IPS-20b (cell line): ENCODE data around the gene CLVS2.

Experiments used
- H3K27ac ChIP-seq: one replicate; pipeline ENCODE4 v1.5.1; 2013; ENCODE audit warnings: low read length
- H3K27me3 ChIP-seq: 2 replicates; pipeline ENCODE4 v1.6.1; 2013; ENCODE audit warnings: mild to moderate bottlenecking, low read length, inconsistent platforms; ENCODE audit not compliant: insufficient read depth
- H3K36me3 ChIP-seq: 2 replicates; pipeline ENCODE4 v1.6.1; 2013; ENCODE audit warnings: low read depth, mild to moderate bottlenecking, inconsistent platforms, low read length, moderate library complexity; ENCODE audit not compliant: insufficient read depth
- H3K4me1 ChIP-seq: 2 replicates; pipeline ENCODE4 v1.6.1; 2013; ENCODE audit warnings: mild to moderate bottlenecking, control low read depth, inconsistent platforms, low read length, moderate library complexity; ENCODE audit not compliant: insufficient read depth
- H3K4me3 ChIP-seq: 2 replicates; pipeline ENCODE4 v1.5.1; 2013; ENCODE audit warnings: mild to moderate bottlenecking, low read length, inconsistent platforms
- H3K9ac ChIP-seq: 2 replicates; pipeline ENCODE4 v1.6.1; 2013; ENCODE audit warnings: low read depth, mild to moderate bottlenecking, inconsistent platforms, low read length, moderate library complexity
- H3K9me3 ChIP-seq: 2 replicates; pipeline ENCODE4 v1.6.1; 2013; ENCODE audit warnings: mild to moderate bottlenecking, low read depth, low read length, inconsistent platforms; ENCODE audit not compliant: insufficient read depth

CLVS2 gene

DNA sequence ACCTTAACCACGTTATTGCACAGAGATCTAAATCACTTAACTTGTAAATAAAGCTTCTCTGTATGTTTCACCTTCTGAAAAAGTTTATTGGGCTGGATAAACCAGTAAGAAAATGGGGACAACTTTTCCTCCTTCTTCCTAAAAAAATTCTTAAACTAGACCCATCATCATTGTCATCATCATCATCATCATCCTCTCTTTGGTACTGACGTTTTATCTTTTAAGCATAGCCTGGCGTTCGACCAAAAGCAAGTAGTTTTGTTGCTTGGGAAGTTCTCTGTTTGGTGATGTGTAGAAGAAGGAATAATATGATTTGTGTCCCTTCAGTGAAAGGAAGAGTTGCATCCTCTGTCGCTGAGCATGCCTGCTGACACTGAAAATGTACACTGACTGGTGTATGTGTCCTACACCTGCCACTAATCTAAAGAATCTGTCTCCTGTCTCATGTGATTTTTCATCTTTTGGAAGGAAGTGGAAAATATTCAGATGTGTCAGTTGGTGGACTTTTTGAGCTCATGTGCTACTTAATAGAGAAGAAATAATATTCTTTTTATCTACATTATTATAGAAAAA lies 2.5 kb downstream of the CLVS2 start:
- no peaks in the 10 kb centered on the region for H3K36me3 ChIP-seq
- no peaks in the 10 kb centered on the region; the same call in 1 of the 2 replicates for H3K4me1 ChIP-seq
- no peak overlapping the region for H3K27ac ChIP-seq
- no peak overlapping the region for H3K4me3 ChIP-seq
- no peaks in the 10 kb centered on the region for H3K9me3 ChIP-seq
- peaks cover 54% of the 10 kb centered on the region for H3K27me3 ChIP-seq
- H3K9ac ChIP-seq, result no peak overlapping the region

DNA sequence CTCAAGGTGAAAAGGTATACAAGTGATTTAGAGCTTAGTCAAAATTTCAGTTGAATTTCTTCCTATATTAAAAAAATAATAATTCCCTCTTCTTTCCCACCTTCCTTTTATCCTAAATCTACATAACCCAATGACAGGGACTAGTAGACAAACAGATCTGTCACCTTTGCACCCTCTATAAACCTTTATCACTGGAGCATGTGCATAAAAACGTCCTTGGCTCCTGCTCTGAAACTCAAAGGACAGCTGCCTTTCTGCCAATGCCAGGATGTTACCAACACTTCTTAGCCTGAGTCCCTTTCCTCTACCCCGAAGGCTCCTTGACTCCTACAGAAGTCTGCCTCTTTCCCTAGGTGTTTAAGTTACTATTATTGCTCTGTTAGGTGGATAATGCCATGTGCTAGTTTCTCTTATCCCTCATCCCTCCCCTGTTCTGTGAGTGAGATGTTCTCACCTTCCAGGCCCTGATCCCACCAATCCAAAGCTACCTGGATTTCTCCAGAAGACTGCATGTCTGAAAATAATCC lies 4.3 kb downstream of the CLVS2 start:
- Histone ChIP-seq H3K9ac (no peak overlapping the region), H3K4me1 (no peaks in the 10 kb centered on the region; the same call in 1 of the 2 replicates), H3K36me3 (no peaks in the 10 kb centered on the region), H3K9me3 (no peaks in the 10 kb centered on the region), H3K27ac (no peak overlapping the region), H3K27me3 (peaks cover 37% of the 10 kb centered on the region), H3K4me3 (no peak overlapping the region)

DNA sequence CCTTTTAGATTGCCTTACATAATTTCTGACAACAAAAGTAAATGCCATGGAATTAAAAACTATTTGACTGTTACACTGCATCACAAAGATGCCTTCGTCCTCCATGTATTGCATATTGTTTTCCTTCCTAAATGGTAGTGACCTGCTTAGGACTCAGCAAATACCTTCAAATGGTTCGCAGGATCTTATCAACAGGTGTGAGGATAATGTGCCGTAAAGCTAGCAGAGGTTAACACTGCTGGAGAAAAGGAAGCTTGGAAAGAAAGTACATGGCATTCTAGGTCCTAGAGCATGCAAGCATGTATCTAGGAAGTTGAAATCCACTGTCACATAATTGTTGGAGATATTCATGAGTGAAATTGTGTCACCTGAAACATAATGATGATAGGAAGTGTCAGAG lies 5.5 kb downstream of the CLVS2 start:
- H3K4me3 ChIP-seq, result no peak overlapping the region
- no peaks in the 10 kb centered on the region for H3K9me3 ChIP-seq
- H3K9ac ChIP-seq, result no peak overlapping the region
- no peaks in the 10 kb centered on the region for H3K4me1 ChIP-seq
- no peaks in the 10 kb centered on the region for H3K36me3 ChIP-seq
- no peak overlapping the region for H3K27ac ChIP-seq
- H3K27me3 ChIP-seq, result peaks cover 25% of the 10 kb centered on the region

DNA sequence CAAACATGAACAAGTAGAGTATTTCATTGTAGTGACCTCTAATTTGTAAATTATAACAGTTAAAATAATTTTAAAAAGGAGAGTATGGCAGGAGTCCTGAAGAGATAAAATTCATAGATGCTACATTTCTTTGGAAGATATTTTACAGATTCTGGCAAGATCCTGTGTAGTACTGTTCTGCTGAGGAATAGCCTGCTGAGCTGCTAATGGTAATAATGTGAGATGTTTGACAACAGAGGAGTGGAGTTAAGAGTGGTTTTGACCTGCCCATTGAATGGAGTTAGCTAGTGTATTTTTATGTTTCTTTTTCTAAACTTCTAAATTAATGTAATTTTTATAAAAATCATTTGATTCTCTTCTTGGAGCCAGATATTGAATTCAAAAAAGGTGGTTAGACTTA lies 11.8 kb downstream of the CLVS2 start:
- Histone ChIP-seq H3K4me1 (no peaks in the 10 kb centered on the region), H3K36me3 (no peaks in the 10 kb centered on the region), H3K27me3 (no peaks in the 10 kb centered on the region), H3K4me3 (no peak overlapping the region), H3K9ac (no peak overlapping the region), H3K9me3 (no peaks in the 10 kb centered on the region), H3K27ac (no peak overlapping the region)

DNA sequence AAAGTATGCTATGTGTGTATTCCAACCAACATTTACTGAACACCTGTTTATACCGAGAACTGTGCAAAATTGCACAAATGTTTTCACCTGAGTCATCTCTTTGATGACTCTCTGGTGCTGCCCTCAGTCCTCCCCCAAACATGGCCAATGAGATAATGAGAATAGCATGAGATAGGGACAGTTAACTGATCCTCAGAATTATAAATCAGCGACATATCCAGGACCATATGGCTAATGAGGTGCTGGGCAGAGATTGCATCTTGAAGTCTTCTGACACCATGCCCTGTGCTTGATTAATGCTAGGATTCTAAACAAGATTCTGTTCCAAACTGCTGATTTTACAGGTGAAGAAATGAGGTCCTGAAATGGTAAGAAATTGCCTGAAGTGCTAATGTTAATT lies 13.0 kb downstream of the CLVS2 start:
- no peaks in the 10 kb centered on the region for H3K4me1 ChIP-seq
- no peak overlapping the region for H3K27ac ChIP-seq
- H3K36me3 ChIP-seq, result no peaks in the 10 kb centered on the region
- H3K9me3 ChIP-seq, result no peaks in the 10 kb centered on the region
- H3K9ac ChIP-seq, result no peak overlapping the region; the same call in 1 of the 2 replicates
- H3K4me3 ChIP-seq, result no peak overlapping the region
- H3K27me3 ChIP-seq, result no peaks in the 10 kb centered on the region

DNA sequence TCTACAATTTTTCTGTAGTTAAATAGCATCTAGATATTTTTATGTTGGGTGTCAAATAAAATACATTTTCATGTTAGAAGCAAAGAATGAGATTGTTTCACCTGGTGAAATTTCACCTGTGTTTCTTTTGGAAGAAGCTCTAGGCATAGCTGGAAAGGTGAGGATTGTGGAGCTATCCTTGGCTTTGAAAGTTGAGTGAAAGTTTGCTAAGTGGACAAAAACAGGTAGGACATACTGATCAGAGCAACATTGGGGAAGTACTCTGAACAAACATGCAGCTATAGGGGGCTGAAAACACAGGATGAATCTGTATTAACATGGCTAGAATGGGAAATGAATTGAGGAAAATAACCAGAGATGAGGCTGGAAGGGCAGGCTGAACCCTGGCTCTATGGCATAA lies 18.8 kb downstream of the CLVS2 start:
- no peaks in the 10 kb centered on the region for H3K4me1 ChIP-seq
- no peak overlapping the region for H3K4me3 ChIP-seq
- no peak overlapping the region for H3K27ac ChIP-seq
- H3K9me3 ChIP-seq, result no peaks in the 10 kb centered on the region
- no peak overlapping the region for H3K9ac ChIP-seq
- no peaks in the 10 kb centered on the region for H3K36me3 ChIP-seq
- H3K27me3 ChIP-seq, result no peaks in the 10 kb centered on the region

DNA sequence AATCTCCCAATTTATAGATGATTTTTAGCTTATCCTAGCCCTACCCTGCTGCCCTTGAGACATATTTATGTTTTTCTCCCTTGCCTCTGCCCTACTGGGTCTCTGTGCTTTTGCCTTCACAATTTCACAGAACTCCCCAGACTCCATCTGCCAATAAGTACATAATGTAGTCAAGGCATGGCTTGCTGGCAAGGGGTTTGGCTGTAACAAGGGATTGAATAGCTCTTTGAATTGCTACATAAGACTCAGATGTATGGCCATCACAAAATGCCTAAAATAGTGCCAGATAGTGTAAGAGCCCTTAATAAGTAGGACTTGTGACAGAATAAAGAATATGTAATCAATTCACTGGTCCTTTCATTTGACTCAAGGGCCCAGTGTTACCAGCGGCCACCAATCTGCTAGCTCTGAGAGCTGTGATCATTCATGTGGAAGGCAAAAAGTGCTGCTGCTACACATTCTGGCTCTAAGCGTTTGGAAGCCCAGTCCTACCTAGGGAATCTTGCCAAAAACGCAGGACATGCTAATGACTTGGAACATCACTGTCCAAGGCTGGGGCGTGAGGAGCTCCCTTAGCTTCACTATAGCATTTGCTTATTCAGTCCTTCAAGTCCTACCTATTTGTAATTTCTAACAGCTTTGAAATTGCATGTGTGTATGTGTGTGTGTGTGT lies 20.5 kb downstream of the CLVS2 start:
- Histone ChIP-seq H3K4me1 (no peaks in the 10 kb centered on the region), H3K9me3 (no peaks in the 10 kb centered on the region), H3K9ac (no peak overlapping the region), H3K27ac (no peak overlapping the region), H3K4me3 (no peak overlapping the region), H3K27me3 (no peaks in the 10 kb centered on the region), H3K36me3 (no peaks in the 10 kb centered on the region)

DNA sequence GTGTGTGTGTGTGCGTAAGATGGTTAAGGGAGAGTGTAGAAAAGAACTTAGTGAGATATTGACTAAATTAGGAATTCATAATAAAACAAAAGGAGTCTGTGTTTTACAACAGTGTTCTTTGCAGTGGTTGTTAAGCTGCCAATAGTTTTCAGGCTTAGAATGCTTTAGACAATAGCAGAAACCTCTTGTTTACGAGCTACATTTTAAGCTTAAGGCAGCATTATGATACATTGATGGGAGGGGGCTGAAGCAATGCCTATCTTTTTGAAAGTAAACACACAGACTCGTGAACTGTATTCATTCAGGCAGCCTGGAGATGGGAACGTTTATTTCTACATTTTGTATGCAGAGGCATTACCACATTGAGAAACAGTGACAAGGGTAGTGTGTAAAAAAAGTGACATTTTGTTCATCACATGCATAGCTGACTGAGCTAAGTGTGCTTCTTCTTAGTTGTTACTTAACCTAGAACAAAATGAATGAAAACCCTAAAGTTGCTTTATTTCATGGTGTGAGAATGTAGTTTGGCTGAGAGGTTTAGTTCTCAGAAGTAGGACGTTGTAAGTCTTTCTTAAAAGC lies 21.2 kb downstream of the CLVS2 start:
- Histone ChIP-seq H3K27ac (no peak overlapping the region), H3K36me3 (no peaks in the 10 kb centered on the region), H3K4me1 (no peaks in the 10 kb centered on the region), H3K9ac (no peak overlapping the region), H3K9me3 (no peaks in the 10 kb centered on the region), H3K27me3 (no peaks in the 10 kb centered on the region), H3K4me3 (no peak overlapping the region)

DNA sequence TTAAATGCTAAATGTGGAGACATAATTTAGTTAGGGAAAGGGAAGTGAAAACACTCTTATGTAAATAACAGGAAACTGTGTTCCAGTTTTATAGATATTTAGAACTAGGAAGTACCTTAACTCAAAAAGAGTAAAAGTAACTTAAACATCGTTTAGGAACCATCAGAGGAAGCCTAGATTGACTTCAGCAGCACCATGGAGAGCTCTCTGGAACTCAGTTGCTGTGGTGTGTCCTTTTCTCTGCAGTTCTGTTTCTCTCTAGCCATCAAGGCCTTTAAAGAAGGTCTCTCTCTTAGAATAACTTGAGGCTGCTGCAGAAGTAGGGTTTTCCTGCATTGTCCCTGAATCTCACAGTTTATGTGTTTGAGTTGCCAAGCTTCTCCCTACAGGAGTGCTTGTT lies 26.9 kb downstream of the CLVS2 start:
- H3K27ac ChIP-seq, result no peak overlapping the region
- no peak overlapping the region for H3K9ac ChIP-seq
- no peak overlapping the region for H3K4me3 ChIP-seq
- no peaks in the 10 kb centered on the region for H3K36me3 ChIP-seq
- H3K4me1 ChIP-seq, result no peaks in the 10 kb centered on the region
- H3K27me3 ChIP-seq, result no peaks in the 10 kb centered on the region
- no peaks in the 10 kb centered on the region for H3K9me3 ChIP-seq

DNA sequence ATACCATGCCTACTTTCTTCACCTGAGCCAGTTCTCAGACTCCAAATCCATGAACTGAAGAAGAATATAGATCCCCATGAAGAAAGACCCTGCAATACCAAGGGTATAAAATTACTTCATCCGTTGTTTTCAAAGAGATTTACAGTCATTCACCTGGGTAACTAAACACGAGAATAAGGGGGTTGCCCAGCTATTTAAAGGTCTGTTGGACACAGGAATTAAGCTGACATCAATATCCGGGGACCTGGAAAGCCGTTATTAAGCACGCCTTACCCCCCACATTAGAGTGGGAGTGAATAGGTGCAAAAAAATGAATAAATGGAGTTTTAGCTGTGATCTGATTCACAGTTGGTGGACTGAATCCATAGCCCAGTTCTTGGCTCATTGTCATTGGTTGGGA lies 28.9 kb downstream of the CLVS2 start:
- Histone ChIP-seq H3K27me3 (no peaks in the 10 kb centered on the region), H3K4me3 (no peak overlapping the region), H3K27ac (no peak overlapping the region), H3K9ac (no peak overlapping the region), H3K36me3 (no peaks in the 10 kb centered on the region), H3K9me3 (no peaks in the 10 kb centered on the region), H3K4me1 (no peaks in the 10 kb centered on the region)

DNA sequence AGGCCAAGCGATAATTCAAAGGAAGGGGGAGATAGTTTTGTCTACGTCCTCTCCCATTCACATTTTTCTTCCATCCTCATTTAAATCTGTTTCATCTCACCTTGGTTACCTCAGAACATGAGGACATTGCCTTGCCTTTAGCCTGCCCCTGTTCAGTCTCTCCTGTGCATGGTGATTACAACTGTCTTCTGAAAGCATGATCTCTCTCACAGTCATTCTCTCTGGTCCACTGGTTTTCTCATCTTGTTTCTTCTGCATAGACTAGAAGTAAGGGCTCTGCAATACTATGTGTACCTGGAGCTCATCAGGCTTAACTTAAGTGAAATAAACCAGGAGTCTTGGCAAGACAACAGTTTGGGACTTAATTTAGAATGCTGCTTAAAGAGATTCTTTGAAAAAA lies 31.4 kb downstream of the CLVS2 start:
- Histone ChIP-seq H3K9me3 (no peaks in the 10 kb centered on the region), H3K4me3 (no peak overlapping the region), H3K27me3 (no peaks in the 10 kb centered on the region), H3K27ac (no peak overlapping the region), H3K36me3 (no peaks in the 10 kb centered on the region), H3K9ac (no peak overlapping the region), H3K4me1 (no peaks in the 10 kb centered on the region)

DNA sequence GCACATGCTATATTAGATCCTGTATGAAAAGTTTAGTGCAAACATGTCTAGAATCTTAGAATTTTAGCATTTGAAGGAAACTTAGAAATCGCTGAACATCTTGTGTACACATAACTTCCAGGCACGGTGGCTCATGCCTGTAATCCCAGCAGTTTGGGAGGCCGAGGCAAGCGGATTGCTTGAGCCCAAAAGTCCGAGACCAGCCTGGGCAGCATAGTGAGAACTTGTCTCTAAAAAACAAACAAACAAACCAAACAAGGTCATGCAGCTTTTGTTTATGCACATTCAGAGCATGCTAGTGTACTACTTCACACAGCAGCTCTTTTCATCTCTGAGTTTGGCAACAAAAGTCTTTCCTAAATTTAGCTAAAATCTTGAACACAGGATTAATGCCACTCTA lies 32.2 kb downstream of the CLVS2 start:
- Histone ChIP-seq H3K4me1 (no peaks in the 10 kb centered on the region), H3K27me3 (no peaks in the 10 kb centered on the region), H3K27ac (no peak overlapping the region), H3K9ac (no peak overlapping the region), H3K9me3 (no peaks in the 10 kb centered on the region), H3K36me3 (no peaks in the 10 kb centered on the region), H3K4me3 (no peak overlapping the region)
